GM12865 (cell line): ENCODE measurements around the gene TBC1D32.

Source experiments
- DNase-seq: peaks from one replicate; pipeline ENCODE4 v3.0.0; 2010; ENCODE audit warnings: low read depth
- H3K4me3 ChIP-seq: 2 replicates; pipeline ENCODE4 v1.5.1; 2011; ENCODE audit warnings: mild to moderate bottlenecking, low read depth, low read length, control low read depth
- CTCF ChIP-seq: IDR thresholded peaks from 2 replicates; pipeline ENCODE4 v1.5.1; 2011; ENCODE audit warnings: low read length, control low read depth, low read depth, inconsistent platforms; ENCODE audit not compliant: insufficient read depth; ENCODE audit errors: missing control alignments

TBC1D32 gene

DNA sequence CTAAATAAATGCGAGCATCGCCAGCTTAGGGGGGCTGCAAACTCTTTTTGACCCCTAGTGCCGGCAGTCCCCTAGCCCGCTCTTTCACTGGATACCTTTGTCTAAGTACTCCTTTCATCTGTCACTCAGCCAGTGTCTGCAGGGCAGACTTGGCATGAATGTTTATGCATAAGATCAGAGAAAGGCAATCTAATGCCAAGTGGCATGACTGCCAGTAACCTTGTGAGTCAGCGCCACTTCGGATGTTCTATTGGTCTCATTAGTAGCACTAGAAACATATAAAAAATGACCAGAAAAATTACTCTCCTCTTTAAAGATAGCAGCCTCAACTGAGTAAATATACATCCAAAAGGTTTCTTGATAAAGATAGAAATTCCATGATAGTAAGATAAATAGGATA, 192.2 kb downstream of the TBC1D32 start:
- H3K4me3 ChIP-seq = no peak overlapping the region
- no peak for DNase-seq
- no peak for TF ChIP-seq CTCF

GRCh38 chr6:121135425-121135824, 198.9 kb downstream of the TBC1D32 start:
- DNase-seq = no peak
- no peak overlapping the region for H3K4me3 ChIP-seq
- no peak for TF ChIP-seq CTCF

DNA sequence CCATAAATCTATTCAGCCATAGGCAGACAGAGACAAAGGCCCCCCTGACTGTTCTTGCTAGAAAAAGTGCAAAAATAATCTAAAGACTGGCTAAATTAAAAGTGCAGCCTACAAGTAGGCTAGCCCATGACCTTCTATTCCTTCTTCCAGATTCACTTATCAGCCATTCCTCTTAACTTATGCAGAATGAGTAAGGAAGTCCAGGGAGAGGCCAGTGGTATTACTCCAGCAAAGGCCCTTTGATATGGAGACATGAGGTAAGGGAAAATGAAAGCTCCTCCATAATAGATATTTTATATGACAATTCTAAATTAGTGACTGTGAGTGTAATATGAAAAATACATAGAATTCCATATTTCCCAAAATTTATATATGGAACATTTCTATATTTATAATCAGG, 199.4 kb downstream of the TBC1D32 start:
- no peak for TF ChIP-seq CTCF
- no peak for DNase-seq
- H3K4me3 ChIP-seq = no peak overlapping the region

GRCh38 chr6:121124600-121124999, 209.7 kb downstream of the TBC1D32 start:
- no peak for DNase-seq
- H3K4me3 ChIP-seq = no peak overlapping the region
- no peak for TF ChIP-seq CTCF

DNA sequence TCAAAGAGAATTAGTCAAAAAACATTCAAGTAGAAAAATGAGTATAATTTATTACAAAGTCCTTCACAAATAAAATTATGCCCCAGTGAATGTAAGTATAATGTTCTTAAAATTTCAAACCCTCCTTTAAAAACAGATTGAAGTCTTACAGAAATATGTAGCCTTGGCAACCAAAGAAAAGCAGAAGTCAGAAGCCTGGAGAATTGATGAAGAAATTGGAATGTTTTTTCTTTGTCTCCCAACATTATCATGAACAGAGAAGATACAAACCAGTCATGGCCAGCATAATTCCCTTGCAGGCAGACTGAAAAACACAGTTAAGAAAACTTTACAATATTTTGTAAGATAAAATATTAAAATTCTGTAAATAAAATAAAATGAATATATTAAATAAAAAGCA, 221.9 kb downstream of the TBC1D32 start:
- H3K4me3 ChIP-seq = no peak overlapping the region
- no peak for TF ChIP-seq CTCF
- DNase-seq = no peak

- no peak overlapping the region for H3K4me3 ChIP-seq
- DNase-seq = no peak
- no peak for TF ChIP-seq CTCF
Measured at GRCh38 chr6:121110733-121111132, 223.5 kb downstream of the TBC1D32 start.

DNA sequence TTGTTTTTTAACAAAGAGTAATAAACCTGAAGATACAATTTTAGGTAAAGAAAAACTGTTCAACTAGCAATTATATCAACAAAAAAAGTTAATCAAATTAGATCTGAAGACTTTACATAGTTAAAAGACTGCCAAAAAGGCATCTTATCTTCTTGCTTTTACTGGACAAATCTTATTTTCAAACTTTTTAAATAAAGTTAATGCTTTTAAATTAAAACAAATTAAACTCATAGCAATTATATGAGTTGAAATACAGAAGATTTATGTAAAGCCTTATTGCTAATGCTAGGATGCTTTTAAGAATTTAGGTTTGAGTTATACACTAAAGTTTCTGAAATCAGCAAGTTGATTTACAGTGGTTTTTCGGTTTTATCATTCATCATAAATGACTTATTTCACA, 227.3 kb downstream of the TBC1D32 start:
- DNase-seq = no peak
- TF ChIP-seq CTCF = no peak
- H3K4me3 ChIP-seq = no peak overlapping the region
